ENCODE measurements around the gene ELMOD1.

ELMOD1 gene

DNA sequence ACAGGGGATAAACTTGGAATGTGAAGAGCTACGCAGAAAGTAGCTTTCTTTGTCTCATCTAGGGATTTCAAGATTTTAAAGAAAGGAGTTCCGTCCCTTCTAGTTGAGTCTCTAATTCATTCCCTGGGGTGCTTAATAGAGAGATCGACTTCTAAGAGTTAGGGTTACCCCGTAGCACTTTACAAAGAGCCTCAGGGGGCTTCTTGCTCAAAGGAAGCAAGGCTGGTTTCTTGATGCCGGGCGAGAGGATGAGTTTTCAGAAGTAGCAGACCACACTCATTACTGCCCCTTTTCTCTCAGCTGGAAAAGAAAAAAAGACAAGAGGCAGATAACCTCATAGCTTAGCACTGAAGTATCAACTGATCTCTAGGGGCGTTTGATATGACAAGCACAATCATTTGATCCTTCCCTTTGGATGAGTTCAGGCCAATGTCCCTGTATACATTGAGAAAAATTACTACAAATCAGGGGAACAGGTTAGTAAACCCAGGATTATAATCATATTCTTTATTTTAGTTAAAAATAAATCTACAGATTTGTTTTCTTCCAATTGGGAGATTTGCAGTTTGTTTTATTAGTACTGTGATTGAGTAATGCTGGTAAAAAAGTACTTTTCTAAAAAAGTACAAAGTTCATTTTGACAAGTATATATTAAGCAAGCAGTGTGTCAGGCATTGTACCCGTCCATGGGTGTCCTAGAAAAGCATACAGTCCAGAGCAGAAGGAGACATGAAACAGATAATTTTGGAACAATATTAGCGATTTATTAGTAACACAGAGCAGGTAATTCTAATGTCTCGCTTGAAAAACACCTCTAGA lies 18.7 kb downstream of the ELMOD1 start:
- TF ChIP-seq GLIS3 (CRISPR knock-in tag; IDR thresholded peaks at IDR 0.05), result no peak

DNA sequence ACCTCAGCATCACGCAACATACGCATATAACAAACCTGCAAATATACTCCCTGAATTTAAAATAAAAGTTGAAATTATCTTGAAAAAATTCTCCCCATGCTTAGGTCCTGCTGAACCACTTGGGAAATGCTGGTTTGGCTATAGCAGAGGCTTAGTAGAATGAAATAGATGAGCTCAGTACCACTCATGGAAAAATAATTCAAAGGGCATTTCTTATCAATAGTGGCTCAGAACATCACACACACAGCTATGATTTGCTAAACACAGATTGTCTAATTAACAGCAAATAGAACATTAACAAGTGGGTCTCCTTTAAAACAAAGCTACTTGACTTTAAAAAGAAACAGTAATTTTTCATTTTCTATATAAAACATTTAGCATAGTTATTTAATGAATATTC lies 21.5 kb downstream of the ELMOD1 start:
- no peak for TF ChIP-seq ZNF8 (CRISPR knock-in tag; IDR thresholded peaks at IDR 0.05)
- no peak for TF ChIP-seq ZFP3 (CRISPR knock-in tag; IDR thresholded peaks at IDR 0.05)
- TF ChIP-seq, protein P1, sequence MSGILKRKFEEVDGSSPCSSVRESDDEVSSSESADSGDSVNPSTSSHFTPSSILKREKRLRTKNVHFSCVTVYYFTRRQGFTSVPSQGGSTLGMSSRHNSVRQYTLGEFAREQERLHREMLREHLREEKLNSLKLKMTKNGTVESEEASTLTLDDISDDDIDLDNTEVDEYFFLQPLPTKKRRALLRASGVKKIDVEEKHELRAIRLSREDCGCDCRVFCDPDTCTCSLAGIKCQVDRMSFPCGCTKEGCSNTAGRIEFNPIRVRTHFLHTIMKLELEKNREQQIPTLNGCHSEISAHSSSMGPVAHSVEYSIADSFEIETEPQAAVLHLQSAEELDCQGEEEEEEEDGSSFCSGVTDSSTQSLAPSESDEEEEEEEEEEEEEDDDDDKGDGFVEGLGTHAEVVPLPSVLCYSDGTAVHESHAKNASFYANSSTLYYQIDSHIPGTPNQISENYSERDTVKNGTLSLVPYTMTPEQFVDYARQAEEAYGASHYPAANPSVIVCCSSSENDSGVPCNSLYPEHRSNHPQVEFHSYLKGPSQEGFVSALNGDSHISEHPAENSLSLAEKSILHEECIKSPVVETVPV (CRISPR knock-in tag; IDR thresholded peaks at IDR 0.05), result no peak
- no peak for TF ChIP-seq ESRRG (CRISPR knock-in tag; IDR thresholded peaks at IDR 0.05)
- TF ChIP-seq RARB (CRISPR knock-in tag; IDR thresholded peaks at IDR 0.05), result no peak
- TF ChIP-seq ISL1 (CRISPR knock-in tag; IDR thresholded peaks at IDR 0.05), result no peak
- TF ChIP-seq, protein P2, sequence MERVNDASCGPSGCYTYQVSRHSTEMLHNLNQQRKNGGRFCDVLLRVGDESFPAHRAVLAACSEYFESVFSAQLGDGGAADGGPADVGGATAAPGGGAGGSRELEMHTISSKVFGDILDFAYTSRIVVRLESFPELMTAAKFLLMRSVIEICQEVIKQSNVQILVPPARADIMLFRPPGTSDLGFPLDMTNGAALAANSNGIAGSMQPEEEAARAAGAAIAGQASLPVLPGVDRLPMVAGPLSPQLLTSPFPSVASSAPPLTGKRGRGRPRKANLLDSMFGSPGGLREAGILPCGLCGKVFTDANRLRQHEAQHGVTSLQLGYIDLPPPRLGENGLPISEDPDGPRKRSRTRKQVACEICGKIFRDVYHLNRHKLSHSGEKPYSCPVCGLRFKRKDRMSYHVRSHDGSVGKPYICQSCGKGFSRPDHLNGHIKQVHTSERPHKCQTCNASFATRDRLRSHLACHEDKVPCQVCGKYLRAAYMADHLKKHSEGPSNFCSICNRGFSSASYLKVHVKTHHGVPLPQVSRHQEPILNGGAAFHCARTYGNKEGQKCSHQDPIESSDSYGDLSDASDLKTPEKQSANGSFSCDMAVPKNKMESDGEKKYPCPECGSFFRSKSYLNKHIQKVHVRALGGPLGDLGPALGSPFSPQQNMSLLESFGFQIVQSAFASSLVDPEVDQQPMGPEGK (CRISPR knock-in tag; IDR thresholded peaks at IDR 0.05; ENCODE audit: borderline replicate concordance), result no peak
- TF ChIP-seq ZNF565 (CRISPR knock-in tag; conservative IDR thresholded peaks at IDR 0.05; ENCODE audit: low read depth), result no peak
- TF ChIP-seq TOX (CRISPR knock-in tag; IDR thresholded peaks at IDR 0.05; ENCODE audit: borderline replicate concordance), result no peak
- no peak for TF ChIP-seq BACH2 (CRISPR knock-in tag; IDR thresholded peaks at IDR 0.05; ENCODE audit: borderline replicate concordance)
- no peak for TF ChIP-seq ZC3H10 (CRISPR knock-in tag; IDR thresholded peaks at IDR 0.05)
- no peak for TF ChIP-seq ZFP30 (CRISPR knock-in tag; IDR thresholded peaks at IDR 0.05)
- TF ChIP-seq CSDC2 (CRISPR knock-in tag; IDR thresholded peaks at IDR 0.05), result no peak
- no peak for TF ChIP-seq ZNF70 (CRISPR knock-in tag; IDR thresholded peaks at IDR 0.05)
- TF ChIP-seq, protein P3, sequence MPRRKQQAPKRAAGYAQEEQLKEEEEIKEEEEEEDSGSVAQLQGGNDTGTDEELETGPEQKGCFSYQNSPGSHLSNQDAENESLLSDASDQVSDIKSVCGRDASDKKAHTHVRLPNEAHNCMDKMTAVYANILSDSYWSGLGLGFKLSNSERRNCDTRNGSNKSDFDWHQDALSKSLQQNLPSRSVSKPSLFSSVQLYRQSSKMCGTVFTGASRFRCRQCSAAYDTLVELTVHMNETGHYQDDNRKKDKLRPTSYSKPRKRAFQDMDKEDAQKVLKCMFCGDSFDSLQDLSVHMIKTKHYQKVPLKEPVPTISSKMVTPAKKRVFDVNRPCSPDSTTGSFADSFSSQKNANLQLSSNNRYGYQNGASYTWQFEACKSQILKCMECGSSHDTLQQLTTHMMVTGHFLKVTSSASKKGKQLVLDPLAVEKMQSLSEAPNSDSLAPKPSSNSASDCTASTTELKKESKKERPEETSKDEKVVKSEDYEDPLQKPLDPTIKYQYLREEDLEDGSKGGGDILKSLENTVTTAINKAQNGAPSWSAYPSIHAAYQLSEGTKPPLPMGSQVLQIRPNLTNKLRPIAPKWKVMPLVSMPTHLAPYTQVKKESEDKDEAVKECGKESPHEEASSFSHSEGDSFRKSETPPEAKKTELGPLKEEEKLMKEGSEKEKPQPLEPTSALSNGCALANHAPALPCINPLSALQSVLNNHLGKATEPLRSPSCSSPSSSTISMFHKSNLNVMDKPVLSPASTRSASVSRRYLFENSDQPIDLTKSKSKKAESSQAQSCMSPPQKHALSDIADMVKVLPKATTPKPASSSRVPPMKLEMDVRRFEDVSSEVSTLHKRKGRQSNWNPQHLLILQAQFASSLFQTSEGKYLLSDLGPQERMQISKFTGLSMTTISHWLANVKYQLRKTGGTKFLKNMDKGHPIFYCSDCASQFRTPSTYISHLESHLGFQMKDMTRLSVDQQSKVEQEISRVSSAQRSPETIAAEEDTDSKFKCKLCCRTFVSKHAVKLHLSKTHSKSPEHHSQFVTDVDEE (CRISPR knock-in tag; IDR thresholded peaks at IDR 0.05), result no peak
- TF ChIP-seq, protein P4, sequence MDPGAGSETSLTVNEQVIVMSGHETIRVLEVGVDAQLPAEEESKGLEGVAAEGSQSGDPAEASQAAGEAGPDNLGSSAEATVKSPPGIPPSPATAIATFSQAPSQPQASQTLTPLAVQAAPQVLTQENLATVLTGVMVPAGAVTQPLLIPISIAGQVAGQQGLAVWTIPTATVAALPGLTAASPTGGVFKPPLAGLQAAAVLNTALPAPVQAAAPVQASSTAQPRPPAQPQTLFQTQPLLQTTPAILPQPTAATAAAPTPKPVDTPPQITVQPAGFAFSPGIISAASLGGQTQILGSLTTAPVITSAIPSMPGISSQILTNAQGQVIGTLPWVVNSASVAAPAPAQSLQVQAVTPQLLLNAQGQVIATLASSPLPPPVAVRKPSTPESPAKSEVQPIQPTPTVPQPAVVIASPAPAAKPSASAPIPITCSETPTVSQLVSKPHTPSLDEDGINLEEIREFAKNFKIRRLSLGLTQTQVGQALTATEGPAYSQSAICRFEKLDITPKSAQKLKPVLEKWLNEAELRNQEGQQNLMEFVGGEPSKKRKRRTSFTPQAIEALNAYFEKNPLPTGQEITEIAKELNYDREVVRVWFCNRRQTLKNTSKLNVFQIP (CRISPR knock-in tag; IDR thresholded peaks at IDR 0.05; ENCODE audit: borderline replicate concordance, low read depth), result no peak
- TF ChIP-seq SNAI2 (CRISPR knock-in tag; IDR thresholded peaks at IDR 0.05), result no peak
- no peak for ATAC-seq

More for the DNA sequence above, 18.7 kb downstream of the ELMOD1 start:
- ATAC-seq, result no peak

DNA sequence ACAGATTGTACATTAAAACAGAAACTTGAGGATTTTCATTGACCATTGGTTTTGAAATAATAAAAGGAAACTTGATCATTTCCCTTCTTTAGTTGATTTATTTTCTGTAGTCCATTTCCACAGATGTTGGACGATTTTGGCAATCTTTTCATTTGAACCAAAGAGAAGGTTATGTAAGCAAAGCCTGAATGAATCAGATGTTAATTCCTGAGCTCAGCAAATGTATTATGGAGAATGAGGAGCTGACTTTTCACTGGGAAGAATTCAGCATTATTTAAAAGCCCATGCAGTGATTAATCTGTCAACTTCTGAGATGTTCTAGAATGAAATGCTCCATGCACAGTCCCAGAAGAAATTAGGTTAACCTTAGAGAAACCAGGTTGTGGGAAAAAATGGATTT lies 29.0 kb downstream of the ELMOD1 start:
- no peak for ATAC-seq
- TF ChIP-seq, protein P5, sequence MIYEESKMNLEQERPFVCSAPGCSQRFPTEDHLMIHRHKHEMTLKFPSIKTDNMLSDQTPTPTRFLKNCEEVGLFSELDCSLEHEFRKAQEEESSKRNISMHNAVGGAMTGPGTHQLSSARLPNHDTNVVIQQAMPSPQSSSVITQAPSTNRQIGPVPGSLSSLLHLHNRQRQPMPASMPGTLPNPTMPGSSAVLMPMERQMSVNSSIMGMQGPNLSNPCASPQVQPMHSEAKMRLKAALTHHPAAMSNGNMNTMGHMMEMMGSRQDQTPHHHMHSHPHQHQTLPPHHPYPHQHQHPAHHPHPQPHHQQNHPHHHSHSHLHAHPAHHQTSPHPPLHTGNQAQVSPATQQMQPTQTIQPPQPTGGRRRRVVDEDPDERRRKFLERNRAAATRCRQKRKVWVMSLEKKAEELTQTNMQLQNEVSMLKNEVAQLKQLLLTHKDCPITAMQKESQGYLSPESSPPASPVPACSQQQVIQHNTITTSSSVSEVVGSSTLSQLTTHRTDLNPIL (CRISPR knock-in tag; IDR thresholded peaks at IDR 0.05; ENCODE audit: low read depth), result no peak
- no peak for TF ChIP-seq ZFP3 (CRISPR knock-in tag; IDR thresholded peaks at IDR 0.05)
- no peak for TF ChIP-seq ISL1 (CRISPR knock-in tag; IDR thresholded peaks at IDR 0.05)
- no peak for TF ChIP-seq PPARA (CRISPR knock-in tag; IDR thresholded peaks at IDR 0.05; ENCODE audit: borderline replicate concordance)
- TF ChIP-seq ZNF565 (CRISPR knock-in tag; conservative IDR thresholded peaks at IDR 0.05; ENCODE audit: low read depth), result no peak
- no peak for TF ChIP-seq ZFP30 (CRISPR knock-in tag; IDR thresholded peaks at IDR 0.05)
- TF ChIP-seq BACH2 (CRISPR knock-in tag; IDR thresholded peaks at IDR 0.05; ENCODE audit: borderline replicate concordance), result no peak
- TF ChIP-seq RARB (CRISPR knock-in tag; IDR thresholded peaks at IDR 0.05), result no peak
- no peak for TF ChIP-seq TCF4 (CRISPR knock-in tag; IDR thresholded peaks at IDR 0.05; ENCODE audit: borderline replicate concordance)
- no peak for TF ChIP-seq OSR1 (CRISPR knock-in tag; IDR thresholded peaks at IDR 0.05)
- TF ChIP-seq, protein P2 (CRISPR knock-in tag; IDR thresholded peaks at IDR 0.05; ENCODE audit: borderline replicate concordance), result no peak
- TF ChIP-seq ZNF8 (CRISPR knock-in tag; IDR thresholded peaks at IDR 0.05), result no peak
- TF ChIP-seq, protein P3 (CRISPR knock-in tag; IDR thresholded peaks at IDR 0.05), result no peak
- no peak for TF ChIP-seq ZC3H10 (CRISPR knock-in tag; IDR thresholded peaks at IDR 0.05)
- TF ChIP-seq SNAI2 (CRISPR knock-in tag; IDR thresholded peaks at IDR 0.05), result no peak
